Measurements from ENCODE around the gene TAF3. TPM values are rescaled to one million over a fixed set of nuclear protein-coding genes. Genes with fewer than 3 reads are reported as not detected.

Gene TAF3
- total and polyA plus RNA-seq, 8 donors: 2.3 to 13.4 (median 6.5) TPM

DNA sequence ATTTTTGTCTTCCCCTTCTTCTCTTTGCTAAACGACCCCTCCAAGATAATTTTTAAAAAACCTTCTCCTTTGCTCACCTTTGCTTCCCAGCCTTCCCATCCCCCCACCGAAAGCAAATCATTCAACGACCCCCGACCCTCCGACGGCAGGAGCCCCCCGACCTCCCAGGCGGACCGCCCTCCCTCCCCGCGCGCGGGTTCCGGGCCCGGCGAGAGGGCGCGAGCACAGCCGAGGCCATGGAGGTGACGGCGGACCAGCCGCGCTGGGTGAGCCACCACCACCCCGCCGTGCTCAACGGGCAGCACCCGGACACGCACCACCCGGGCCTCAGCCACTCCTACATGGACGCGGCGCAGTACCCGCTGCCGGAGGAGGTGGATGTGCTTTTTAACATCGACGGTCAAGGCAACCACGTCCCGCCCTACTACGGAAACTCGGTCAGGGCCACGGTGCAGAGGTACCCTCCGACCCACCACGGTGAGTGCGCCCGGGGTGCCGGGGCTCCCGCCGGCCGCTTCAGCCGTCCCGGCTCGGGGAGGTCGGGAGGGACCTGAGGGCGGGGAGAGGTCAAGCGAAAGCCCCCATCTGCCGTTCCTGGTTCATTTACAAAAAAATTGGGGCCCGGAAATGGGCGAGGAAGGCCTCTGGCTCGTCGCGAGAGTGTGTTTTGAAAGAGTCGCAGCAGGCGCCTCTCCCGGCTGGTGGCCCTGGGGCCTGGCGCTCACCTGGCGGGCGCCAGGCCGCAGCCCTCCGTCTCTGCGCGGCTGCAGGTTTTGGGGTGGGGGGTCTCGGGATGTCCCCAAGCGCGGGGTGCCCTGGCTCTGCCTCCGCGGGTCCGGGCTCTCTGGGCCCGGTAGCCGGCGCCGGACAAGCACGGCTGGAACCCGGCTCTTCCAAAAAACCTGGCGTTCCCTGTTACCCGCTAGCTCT is 237.4 kb downstream of the TAF3 start:
- peaks cover 46 to 54% (median 51%) of the 10 kb centered on the region in 4 donors for H3K4me1 ChIP-seq
- H3K27ac ChIP-seq: peak overlapping the region in 4 of 5 donors; percentile 44 to 58 (median 52)
- H3K27me3 ChIP-seq: peaks cover 44 to 99% (median 69%) of the 10 kb centered on the region in 3 donors
- intact Hi-C loops (cut with DNase I; ENCODE audit: low total_unique reads): no loop called here
- peak in 1 of 2 donors; percentile 51 for DNase-seq
- WGBS, 5 donors: 18 to 38% (median 20%) methylated on average over 64 to 85 of the region's 85 CpGs
- H3K4me3 ChIP-seq: peak overlapping the region; percentile 38 to 68 (median 57)
- no peaks in the 10 kb centered on the region for H3K9me3 ChIP-seq
- no peaks in the 10 kb centered on the region for H3K36me3 ChIP-seq
- TF ChIP-seq EP300 (IDR thresholded peaks at IDR 0.05) (no peak), POLR2AphosphoS5 (IDR thresholded peaks at IDR 0.05) (no peak)
- TF ChIP-seq, protein P1, sequence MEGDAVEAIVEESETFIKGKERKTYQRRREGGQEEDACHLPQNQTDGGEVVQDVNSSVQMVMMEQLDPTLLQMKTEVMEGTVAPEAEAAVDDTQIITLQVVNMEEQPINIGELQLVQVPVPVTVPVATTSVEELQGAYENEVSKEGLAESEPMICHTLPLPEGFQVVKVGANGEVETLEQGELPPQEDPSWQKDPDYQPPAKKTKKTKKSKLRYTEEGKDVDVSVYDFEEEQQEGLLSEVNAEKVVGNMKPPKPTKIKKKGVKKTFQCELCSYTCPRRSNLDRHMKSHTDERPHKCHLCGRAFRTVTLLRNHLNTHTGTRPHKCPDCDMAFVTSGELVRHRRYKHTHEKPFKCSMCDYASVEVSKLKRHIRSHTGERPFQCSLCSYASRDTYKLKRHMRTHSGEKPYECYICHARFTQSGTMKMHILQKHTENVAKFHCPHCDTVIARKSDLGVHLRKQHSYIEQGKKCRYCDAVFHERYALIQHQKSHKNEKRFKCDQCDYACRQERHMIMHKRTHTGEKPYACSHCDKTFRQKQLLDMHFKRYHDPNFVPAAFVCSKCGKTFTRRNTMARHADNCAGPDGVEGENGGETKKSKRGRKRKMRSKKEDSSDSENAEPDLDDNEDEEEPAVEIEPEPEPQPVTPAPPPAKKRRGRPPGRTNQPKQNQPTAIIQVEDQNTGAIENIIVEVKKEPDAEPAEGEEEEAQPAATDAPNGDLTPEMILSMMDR (IDR thresholded peaks at IDR 0.05): no peak

DNA sequence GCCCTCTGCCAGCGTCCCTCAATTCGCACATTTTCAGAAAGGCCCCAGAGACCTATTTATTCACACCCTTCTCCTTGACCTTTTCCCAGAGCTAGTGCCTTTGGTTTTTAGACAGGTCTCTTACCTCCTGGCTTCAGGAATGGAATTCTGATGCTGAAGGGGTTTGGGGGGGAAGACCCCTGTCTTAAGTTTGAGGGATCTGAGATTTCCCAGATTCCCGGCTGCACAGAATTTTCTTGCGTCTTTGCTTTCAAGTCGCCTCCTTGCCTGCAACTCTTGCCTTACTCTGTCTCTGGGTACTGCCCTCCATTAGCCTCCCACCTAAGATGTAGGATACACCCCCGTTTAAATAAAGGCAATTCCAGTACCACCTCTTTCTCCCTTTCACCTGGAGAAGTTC is 238.1 kb downstream of the TAF3 start:
- Histone ChIP-seq H3K4me1 (peaks cover 39 to 47% (median 44%) of the 10 kb centered on the region in 4 donors), H3K27ac (peak overlapping the region in 3 of 5 donors; percentile 51 to 58 (median 54)), H3K9me3 (no peaks in the 10 kb centered on the region), H3K4me3 (peak overlapping the region; percentile 38 to 68 (median 57)), H3K36me3 (no peaks in the 10 kb centered on the region), H3K27me3 (peaks cover 37 to 99% (median 68%) of the 10 kb centered on the region in 3 donors)
- no peak for TF ChIP-seq POLR2AphosphoS5 (IDR thresholded peaks at IDR 0.05)
- no peak for TF ChIP-seq POLR2A (IDR thresholded peaks at IDR 0.05)
- TF ChIP-seq, protein P1 (IDR thresholded peaks at IDR 0.05): no peak
- no peak for TF ChIP-seq EP300 (IDR thresholded peaks at IDR 0.05)
- 60 to 78% (median 71%) methylated on average over 6 of the region's 6 CpGs for WGBS, 5 donors
- intact Hi-C loops (cut with DNase I; ENCODE audit: low total_unique reads): no loop called here
- no peak for DNase-seq

DNA sequence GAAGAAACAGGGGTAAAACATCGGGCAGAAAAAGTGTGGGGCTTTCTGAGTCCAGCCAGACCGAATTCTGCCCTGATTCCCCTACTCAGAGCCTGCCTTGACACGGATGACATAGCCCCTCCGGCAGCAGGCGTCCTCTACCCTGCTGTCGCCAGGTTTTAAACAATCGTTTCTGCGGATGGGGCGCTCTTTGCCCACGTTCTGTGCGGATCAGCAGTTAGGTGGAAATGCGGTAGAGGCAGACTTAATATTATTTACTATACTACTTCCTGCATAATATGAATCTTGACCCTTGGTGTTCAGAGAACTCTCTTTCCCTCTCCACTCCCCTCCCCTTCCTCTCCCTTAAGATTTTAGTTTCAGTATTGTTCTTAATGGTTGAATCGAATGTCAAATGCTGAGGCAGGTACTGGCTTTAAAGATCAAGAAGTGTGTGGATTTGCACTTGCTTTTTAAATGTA is 238.6 kb downstream of the TAF3 start:
- intact Hi-C loops (cut with DNase I; ENCODE audit: low total_unique reads): no loop called here
- Histone ChIP-seq H3K27me3 (peaks cover 32 to 99% (median 62%) of the 10 kb centered on the region in 3 donors), H3K36me3 (no peaks in the 10 kb centered on the region), H3K4me3 (peak overlapping the region; percentile 1 to 68 (median 50)), H3K9me3 (no peaks in the 10 kb centered on the region), H3K27ac (peak overlapping the region in 3 of 5 donors; percentile 51 to 58 (median 54)), H3K4me1 (peaks cover 34 to 42% (median 39%) of the 10 kb centered on the region in 4 donors)
- 47 to 73% (median 65%) methylated on average over 13 of the region's 13 CpGs for WGBS, 5 donors
- peak in 1 of 2 donors; percentile 26 for DNase-seq
- TF ChIP-seq POLR2A (IDR thresholded peaks at IDR 0.05): no peak
- TF ChIP-seq, protein P1 (IDR thresholded peaks at IDR 0.05): no peak
- no peak for TF ChIP-seq EP300 (IDR thresholded peaks at IDR 0.05)
- TF ChIP-seq POLR2AphosphoS5 (IDR thresholded peaks at IDR 0.05): no peak

DNA sequence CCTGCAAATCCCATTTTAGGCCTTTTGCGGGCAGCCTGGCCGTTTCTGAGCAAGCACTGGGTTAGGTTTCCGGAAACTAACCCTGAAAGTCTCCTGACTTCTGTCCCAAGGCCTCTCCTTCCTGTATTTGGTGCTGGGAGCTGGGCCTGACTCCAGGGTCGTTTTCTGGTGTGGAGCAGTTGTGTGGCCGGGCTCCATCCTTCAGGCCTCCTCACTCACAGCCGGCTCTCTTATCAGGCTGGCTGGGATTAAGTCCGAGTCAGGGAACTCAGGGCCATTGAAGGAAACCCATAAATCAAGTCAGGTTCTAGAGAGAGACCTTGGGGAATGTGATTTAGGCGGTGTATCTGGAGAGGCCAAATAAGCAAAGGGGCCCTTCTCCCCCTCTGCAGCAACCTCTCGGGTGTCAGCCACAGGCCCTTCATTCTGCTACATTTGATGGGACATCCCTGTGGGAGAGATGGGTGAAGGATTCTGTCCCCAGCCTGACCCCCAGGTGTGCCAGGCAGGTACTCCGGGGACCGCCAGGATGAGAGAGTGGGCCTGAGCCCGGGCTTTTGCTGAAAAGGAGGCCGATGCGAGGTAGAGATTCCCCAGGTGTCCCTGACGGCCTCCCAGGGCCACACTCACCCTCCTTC is 239.4 kb downstream of the TAF3 start:
- WGBS, 5 donors: 70 to 77% (median 74%) methylated on average over 9 to 15 of the region's 15 CpGs
- no peak for DNase-seq
- peaks cover 24 to 99% (median 54%) of the 10 kb centered on the region in 3 donors for H3K27me3 ChIP-seq
- H3K4me3 ChIP-seq: no peak overlapping the region
- H3K9me3 ChIP-seq: no peaks in the 10 kb centered on the region
- TF ChIP-seq EP300 (IDR thresholded peaks at IDR 0.05) (no peak), POLR2AphosphoS5 (IDR thresholded peaks at IDR 0.05) (no peak), POLR2A (IDR thresholded peaks at IDR 0.05) (no peak)
- TF ChIP-seq, protein P1 (IDR thresholded peaks at IDR 0.05): no peak
- no peaks in the 10 kb centered on the region for H3K36me3 ChIP-seq
- H3K4me1 ChIP-seq: peaks cover 28 to 34% (median 31%) of the 10 kb centered on the region in 4 donors
- no peak overlapping the region for H3K27ac ChIP-seq
- intact Hi-C loops (cut with DNase I; ENCODE audit: low total_unique reads): no loop called here

Data from stomach (tissue), 9 donors.